Esophagus squamous epithelium (tissue), 5 donors: ENCODE data around the gene CACHD1. TPM values are rescaled to one million over a fixed set of nuclear protein-coding genes. Genes with fewer than 3 reads are reported as not detected.

Experiments used
- DNase-seq: peaks from one replicate; lab custom pipeline; 2025; lab: John Stamatoyannopoulos, UW
- H3K27ac ChIP-seq, 4 donors: fragments of 200-600 bp; sonication (generic); one replicate each; pipeline ENCODE4 v1.5.1; 2016 to 2019; ENCODE audit warnings: mild to moderate bottlenecking in 1 of 4
- H3K27me3 ChIP-seq, 4 donors: fragments of 200-600 bp; sonication (generic); 1 replicate in 3 of 4; 2 replicates in 1 of 4; pipeline versions ENCODE4 v1.5.1 to v1.6.0; 2017 to 2021; ENCODE audit warnings: antibody characterized with exemption in 1 of 4
- H3K36me3 ChIP-seq, 3 donors: fragments of 200-600 bp; sonication (generic); one replicate each; pipeline ENCODE4 v1.5.1; 2016 to 2019
- H3K4me1 ChIP-seq, 3 donors: fragments of 200-600 bp; sonication (generic); one replicate each; pipeline ENCODE4 v1.5.1; 2017 to 2019
- H3K4me3 ChIP-seq, 4 donors: fragments of 200-600 bp; sonication (generic); 1 replicate in 3 of 4; 2 replicates in 1 of 4; pipeline ENCODE4 v1.5.1; 2016 to 2019; ENCODE audit warnings: mild to moderate bottlenecking in 2 of 4, moderate library complexity in 1 of 4
- H3K9me3 ChIP-seq, 3 donors: fragments of 200-600 bp; sonication (generic); one replicate each; pipeline ENCODE4 v1.5.1; 2016 to 2019
- CTCF ChIP-seq, 6 experiments: fragments of 450-650 bp in 4 of 6; fragments of 200-600 bp in 2 of 6; sonication (generic) in 2 of 6; IDR thresholded peaks; one replicate each; pipeline ENCODE4 v1.5.1; 2016 to 2019; ENCODE audit warnings: antibody characterized with exemption in 6 of 6, mild to moderate bottlenecking in 4 of 6, moderate library complexity in 4 of 6
- POLR2A ChIP-seq, 4 donors: fragments of 450-650 bp; IDR thresholded peaks; one replicate each; pipeline ENCODE4 v1.6.1; 2017; ENCODE audit warnings: antibody characterized with exemption in 4 of 4, mild to moderate bottlenecking in 4 of 4, moderate library complexity in 3 of 4
- WGBS, 2 donors: methylation state at CpG; one replicate each; pipeline ENCODE4 v1.1.5; 2018; 5-methylcytosine and 5-hydroxymethylcytosine counted together
- intact Hi-C: fragments of 100-400 bp; cut with DNase I; formaldehyde crosslinking; loops from one replicate; pipeline ENCODE4 v1.15.0; 2022
- total RNA-seq, 4 donors: library from RNA; depleted of rRNA; stranded (reverse); fragments of >200 nt; gene quantifications; one replicate each; pipeline ENCODE4 v1.1.0, GENCODE V29; 2016
- donor health status: DM: yes; HTN: yes; CAD: no.

CACHD1 gene
- total RNA-seq, 4 donors from 2014 or later = 1.9 to 14.5 (median 4.1) TPM

GRCh38 chr1:64712049-64712448 lies 242.1 kb downstream of the CACHD1 start:
- intact Hi-C loops = no loop called here
- Histone ChIP-seq H3K27ac (no peak overlapping the region), H3K4me1 (no peaks in the 10 kb centered on the region), H3K4me3 (no peak overlapping the region), H3K36me3 (no peaks in the 10 kb centered on the region), H3K9me3 (no peaks in the 10 kb centered on the region), H3K27me3 (no peaks in the 10 kb centered on the region)
- WGBS, 2 donors = 85 to 91% methylated on average over 2 of the region's 2 CpGs
- no peak for DNase-seq
- no peak for TF ChIP-seq POLR2A (IDR thresholded peaks at IDR 0.05)
- no peak for TF ChIP-seq CTCF (IDR thresholded peaks at IDR 0.05)

- 69 to 84% methylated on average over 2 of the region's 2 CpGs for WGBS, 2 donors
- intact Hi-C loops = no loop called here
- H3K4me1 ChIP-seq = no peaks in the 10 kb centered on the region
- no peak overlapping the region for H3K27ac ChIP-seq
- no peaks in the 10 kb centered on the region for H3K36me3 ChIP-seq
- DNase-seq = no peak
- no peak overlapping the region for H3K4me3 ChIP-seq
- TF ChIP-seq CTCF (IDR thresholded peaks at IDR 0.05) = no peak
- no peak for TF ChIP-seq POLR2A (IDR thresholded peaks at IDR 0.05)
- H3K27me3 ChIP-seq = no peaks in the 10 kb centered on the region
- no peaks in the 10 kb centered on the region for H3K9me3 ChIP-seq
Measured at GRCh38 chr1:64715186-64715585, 245.3 kb downstream of the CACHD1 start.

- Histone ChIP-seq H3K4me1 (no peaks in the 10 kb centered on the region), H3K4me3 (no peak overlapping the region), H3K36me3 (no peaks in the 10 kb centered on the region), H3K9me3 (no peaks in the 10 kb centered on the region), H3K27me3 (peaks cover 0 to 4% (median 0%) of the 10 kb centered on the region in 4 donors), H3K27ac (no peak overlapping the region)
- WGBS, 2 donors = 52 to 78% methylated on average over 2 of the region's 2 CpGs
- TF ChIP-seq POLR2A (IDR thresholded peaks at IDR 0.05) = no peak
- no peak for TF ChIP-seq CTCF (IDR thresholded peaks at IDR 0.05)
- DNase-seq = no peak
- intact Hi-C loops = no loop called here
Measured at GRCh38 chr1:64721135-64721534, 251.2 kb downstream of the CACHD1 start.

- intact Hi-C loops = no loop called here
- H3K27me3 ChIP-seq = peaks cover 0 to 4% (median 0%) of the 10 kb centered on the region in 4 donors
- WGBS, 2 donors = 88 to 94% methylated on average over 2 of the region's 2 CpGs
Measured at GRCh38 chr1:64721576-64722145, 251.7 kb downstream of the CACHD1 start.

GRCh38 chr1:64727861-64728260 lies 257.9 kb downstream of the CACHD1 start:
- H3K9me3 ChIP-seq = no peaks in the 10 kb centered on the region
- intact Hi-C loops = no loop called here
- peaks cover 0 to 4% (median 0%) of the 10 kb centered on the region in 4 donors for H3K27me3 ChIP-seq
- H3K27ac ChIP-seq = no peak overlapping the region
- H3K36me3 ChIP-seq = no peaks in the 10 kb centered on the region
- DNase-seq = no peak
- no peaks in the 10 kb centered on the region for H3K4me1 ChIP-seq
- H3K4me3 ChIP-seq = no peak overlapping the region
- TF ChIP-seq CTCF (IDR thresholded peaks at IDR 0.05) (no peak), POLR2A (IDR thresholded peaks at IDR 0.05) (no peak)
- 75 to 83% methylated on average over 1 of the region's 1 CpG for WGBS, 2 donors

More at GRCh38 chr1:64721576-64722145, 251.7 kb downstream of the CACHD1 start:
- no peaks in the 10 kb centered on the region for H3K36me3 ChIP-seq
- no peak overlapping the region for H3K4me3 ChIP-seq
- H3K4me1 ChIP-seq = no peaks in the 10 kb centered on the region
- TF ChIP-seq POLR2A (IDR thresholded peaks at IDR 0.05) (no peak), CTCF (IDR thresholded peaks at IDR 0.05) (no peak)
- no peak overlapping the region for H3K27ac ChIP-seq
- no peak for DNase-seq
- H3K9me3 ChIP-seq = no peaks in the 10 kb centered on the region
